GM18907 (cell line): ENCODE measurements around the gene UBL5.

Source experiments
- ATAC-seq: cut with Tn5 transposase; IDR thresholded peaks from one replicate; pipeline ENCODE4 v1.9.1; 2021; ENCODE audit warnings: mild to moderate bottlenecking, moderate library complexity; ENCODE audit not compliant: unreplicated experiment

The UBL5 gene

DNA sequence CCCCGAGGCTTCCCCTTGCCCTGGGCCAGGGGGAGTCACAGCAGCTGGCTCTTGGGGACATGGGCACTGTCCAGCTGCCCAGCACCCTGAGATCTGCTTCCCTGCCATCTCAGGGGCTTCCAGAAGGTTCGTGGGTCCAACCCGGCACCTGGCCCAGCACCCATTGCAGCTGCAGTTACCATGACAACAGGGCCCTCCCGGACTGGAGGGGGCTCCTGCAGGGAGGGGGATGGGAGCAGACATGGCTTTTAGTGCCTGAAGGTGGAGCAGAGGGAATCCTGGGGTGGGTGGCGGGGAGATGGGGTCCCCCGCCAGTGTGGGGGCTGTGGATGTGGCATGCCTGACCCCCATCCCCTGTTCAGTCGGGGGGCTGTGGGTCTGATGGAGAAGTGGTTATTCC is 22.1 kb downstream of the UBL5 start:
- ATAC-seq, result no peak

GRCh38 chr19:9850235-9850959 is 22.7 kb downstream of the UBL5 start:
- no peak for ATAC-seq

DNA sequence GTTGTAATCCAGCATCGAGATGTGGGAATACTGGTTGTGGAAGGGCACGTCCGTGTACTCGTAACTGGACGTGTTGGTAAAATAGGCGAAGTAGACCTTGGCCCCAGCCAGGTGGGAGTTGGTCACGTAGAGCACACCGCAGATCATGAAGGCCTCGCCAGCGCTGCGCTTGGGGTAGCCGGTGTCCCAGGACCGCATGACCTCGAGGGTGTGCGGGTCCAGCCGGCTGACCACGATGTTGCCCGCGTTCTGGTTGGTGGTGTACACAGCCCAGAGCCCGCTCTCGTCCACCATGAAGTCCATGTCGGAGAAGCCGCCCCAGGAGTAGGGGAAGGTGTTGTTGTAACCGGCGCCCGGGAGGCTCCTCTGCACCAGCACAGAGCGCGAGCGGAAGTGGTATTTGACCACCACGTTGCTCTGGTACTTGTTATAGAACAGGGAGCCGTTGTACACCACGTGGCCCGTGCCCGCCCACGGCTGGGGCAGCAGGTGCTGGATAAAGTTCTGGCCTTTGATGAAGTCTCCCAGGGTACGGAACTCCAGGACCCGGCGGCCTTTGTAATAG is 26.6 kb downstream of the UBL5 start:
- ATAC-seq, result no peak

- ATAC-seq, result no peak
Observed at GRCh38 chr19:9856609-9857008, 28.9 kb downstream of the UBL5 start.

- ATAC-seq, result no peak
Observed at GRCh38 chr19:9857076-9857721, 29.5 kb downstream of the UBL5 start.

DNA sequence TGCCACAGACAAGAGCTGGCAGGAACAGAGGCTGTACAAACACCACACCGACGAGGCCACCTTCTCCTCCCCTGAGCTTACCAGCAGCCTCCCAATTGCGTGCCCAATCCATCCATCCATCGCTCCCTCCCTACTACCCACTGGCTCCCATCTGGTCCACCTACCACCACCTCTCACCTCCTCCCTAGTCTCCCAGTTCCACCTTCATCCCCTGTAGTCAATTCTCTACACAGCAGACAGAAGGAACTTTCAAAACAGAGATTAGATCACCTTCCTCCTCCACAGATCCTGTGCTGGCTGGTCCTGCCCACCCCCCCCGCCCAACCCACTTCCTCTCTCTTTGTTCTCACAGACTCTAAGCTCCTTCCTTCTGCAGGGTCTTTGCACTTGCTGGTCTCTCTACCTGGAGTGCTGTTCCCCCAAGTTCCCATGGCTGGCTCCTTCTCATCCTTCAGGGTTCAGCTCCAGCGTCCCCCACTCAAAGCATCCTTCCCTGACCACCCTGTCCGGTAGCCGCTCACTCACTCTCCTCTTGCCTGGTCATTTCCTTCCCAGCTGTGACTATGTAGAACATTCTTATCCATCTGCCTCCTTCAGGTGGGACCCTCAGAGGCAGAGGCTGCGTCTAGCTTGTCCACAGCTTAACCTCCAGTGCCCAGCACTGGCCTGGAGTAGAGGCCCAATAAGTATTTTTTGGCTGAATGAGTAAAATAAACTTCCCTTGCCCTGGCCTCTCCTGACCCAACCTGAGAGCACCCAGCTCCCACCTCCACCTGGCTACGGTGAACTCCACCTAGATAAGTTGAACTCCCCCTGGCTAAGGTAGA is 30.4 kb downstream of the UBL5 start:
- ATAC-seq, result no peak

GRCh38 chr19:9858766-9859165 is 31.0 kb downstream of the UBL5 start:
- no peak for ATAC-seq

DNA sequence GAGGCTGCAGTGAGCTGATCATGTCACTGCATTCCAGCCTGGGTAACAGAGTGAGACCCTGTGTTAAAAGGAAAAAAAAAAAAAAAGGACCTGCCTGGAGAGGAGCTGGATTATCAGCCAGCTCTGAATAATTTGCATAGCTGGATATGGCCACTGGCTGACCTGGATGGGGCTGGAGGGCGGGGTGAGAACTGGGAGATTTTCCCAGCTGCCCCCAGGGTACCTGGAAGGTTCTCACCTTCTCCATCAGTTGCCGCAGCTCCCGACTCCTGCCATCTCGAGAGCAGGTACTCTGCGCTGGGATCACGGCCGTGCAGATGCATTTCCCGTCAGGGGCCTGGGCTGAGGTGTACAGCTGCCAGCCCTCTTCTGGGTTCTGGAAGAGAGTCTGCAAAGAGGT is 32.7 kb downstream of the UBL5 start:
- ATAC-seq, result no peak

DNA sequence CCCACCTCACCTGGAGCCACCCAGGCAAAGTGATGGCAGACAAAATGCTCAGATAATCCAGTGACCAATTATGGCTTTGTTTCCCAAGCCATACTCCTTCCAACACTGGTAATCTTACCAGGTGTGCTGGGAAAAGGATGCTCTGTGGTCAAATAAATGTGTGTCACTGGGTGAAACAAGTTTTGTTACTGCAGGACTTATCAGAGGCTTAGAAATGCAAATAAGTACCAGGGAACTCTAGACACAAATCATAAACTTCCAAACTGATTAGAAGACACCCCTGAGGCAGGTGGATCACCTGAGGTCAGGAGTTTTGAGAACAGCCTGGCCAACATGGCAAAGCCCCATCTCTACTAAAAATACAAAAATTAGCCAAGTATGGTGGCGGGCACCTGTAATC is 33.8 kb downstream of the UBL5 start:
- no peak for ATAC-seq

GRCh38 chr19:9862938-9863337 is 35.2 kb downstream of the UBL5 start:
- no peak for ATAC-seq

DNA sequence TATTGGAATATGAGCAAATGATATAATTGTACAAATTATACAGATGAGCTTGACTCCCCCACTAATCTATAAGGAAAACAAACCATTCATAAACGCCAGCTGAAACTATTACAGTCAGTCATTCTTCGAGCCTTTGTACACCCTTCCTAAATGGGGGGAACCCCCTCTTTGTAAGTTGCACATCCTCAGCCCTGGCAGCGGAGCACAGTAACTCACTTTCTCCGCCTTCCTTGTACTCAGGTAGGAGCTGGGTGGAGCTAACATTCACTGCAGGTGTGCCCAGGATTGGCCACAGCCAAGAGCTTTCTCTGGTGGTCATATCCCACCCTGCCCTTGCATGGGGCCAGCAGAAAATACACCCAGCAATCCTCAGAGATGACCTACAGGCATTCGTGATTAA is 36.0 kb downstream of the UBL5 start:
- no peak for ATAC-seq

- ATAC-seq, result no peak
Observed at GRCh38 chr19:9865732-9866501, 38.2 kb downstream of the UBL5 start.

DNA sequence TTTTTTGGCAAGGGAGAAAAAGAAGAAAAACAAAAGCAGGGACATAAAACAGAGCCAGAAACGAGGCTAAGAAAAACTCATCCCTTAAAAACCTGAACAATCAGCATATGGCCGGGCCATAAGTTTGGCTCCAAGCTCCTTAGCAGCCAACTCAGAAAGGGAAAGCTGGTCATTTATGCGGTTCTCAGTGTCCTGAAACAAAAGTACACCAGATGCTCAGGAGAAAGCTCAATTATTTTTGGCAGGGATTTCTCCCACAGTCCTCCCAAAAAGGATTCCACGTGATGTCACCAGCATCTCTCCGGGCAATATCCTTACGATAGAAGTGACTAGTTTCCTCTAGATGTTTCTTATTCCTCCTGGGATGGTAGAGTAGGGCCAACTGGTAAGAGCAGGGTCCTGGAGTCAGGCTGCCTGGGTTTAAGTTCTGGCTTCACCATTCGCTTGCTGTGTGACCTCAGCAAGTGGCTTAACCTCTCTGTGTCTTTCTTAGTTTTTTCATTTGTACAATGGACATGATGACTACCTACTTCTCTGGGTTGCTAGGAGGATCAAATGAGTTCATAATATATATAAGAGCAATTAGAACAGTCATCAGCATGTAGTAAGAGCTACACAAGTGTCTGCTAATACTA is 41.4 kb downstream of the UBL5 start:
- no peak for ATAC-seq

GRCh38 chr19:9871626-9872338 is 44.1 kb downstream of the UBL5 start:
- no peak for ATAC-seq

DNA sequence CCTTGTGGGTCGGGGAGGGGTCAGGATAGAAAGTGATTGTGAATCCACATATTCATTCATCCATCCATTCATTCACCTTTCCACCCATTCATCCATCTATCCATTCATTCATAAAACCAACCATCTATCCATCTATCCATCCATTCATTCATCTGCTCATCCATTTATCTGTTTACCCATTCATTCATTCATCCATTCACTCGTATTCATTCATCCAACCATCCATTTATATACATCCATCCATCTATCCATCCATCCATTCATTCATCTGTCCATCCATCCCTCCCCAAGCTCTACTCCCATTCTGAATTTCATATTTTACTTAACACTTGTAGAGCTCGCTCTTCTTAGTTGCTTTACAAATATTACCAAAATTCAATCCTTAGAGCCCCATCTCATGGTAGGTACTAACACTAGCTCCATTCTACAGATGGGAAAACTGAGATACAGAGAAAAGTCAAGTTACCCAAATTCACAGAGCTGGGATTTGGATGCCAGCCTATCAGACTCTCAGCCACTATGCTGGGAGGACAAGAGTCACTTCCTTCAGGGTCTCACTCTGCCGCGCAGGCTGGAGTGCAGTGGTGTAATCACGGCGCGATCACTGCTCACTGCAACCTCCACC is 45.0 kb downstream of the UBL5 start:
- no peak for ATAC-seq

DNA sequence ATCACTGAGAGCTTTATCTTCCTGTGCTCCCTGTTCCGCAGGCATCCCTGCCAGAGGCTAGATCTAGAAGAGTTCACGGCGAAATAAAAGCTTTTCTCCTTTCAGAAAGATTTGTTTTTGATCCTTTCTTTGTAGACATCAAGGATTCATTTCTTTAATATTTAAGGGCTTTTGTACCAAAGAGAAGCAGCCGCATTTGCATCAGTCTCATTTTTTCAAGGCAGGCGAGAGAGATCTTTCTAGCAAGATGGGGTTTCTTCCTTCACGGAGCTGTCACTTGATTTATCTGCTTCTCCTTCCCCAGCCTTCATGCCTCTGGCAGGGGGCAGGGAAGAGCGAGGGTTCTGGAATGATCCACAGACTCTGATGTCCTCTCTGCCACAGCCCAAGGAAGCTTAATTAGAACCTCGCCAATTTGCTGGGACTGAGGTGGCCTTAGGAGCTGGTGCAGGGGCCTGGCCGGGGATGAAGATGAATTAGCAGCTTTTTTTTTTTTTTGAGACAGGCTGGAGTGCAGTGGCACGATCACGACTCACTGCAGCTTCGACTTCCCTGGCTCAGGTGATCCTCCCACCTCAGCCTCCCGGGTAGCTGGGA is 47.4 kb downstream of the UBL5 start:
- no peak for ATAC-seq

GRCh38 chr19:9875796-9876195 is 48.1 kb downstream of the UBL5 start:
- ATAC-seq, result no peak

DNA sequence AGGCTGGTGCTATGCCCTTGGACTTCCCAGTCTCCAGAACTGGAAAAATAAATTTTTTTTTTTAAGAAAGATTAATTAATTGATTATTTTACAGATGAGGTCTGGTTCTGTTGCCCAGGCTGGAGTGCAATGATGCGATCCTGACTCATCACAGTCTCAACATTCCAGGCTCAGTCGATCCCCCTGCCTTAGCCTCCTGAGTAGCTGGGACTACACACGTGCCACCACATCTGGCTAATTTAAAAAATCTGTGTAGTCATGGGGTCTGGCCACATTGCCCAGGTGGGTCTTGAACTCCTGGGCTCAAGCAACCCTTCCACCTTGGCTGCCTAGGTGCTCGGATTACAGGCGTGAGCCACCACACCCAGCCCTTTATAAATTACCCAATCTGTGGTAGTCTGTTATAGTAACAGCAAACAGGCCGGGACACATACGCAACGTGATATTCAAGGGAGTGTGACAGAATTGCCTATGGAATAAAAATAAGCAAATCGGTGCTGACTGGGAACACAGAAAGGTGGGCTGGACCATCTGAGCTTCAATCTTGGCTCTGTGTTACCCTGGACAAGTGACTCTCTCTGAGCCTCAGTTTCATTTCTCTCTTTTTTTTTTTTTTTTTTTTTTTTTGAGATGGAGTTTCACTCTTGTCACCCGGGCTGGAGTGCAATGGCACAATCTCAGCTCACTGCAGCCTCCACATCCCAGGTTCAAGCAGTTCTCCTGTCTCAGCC is 50.2 kb downstream of the UBL5 start:
- ATAC-seq, result no peak
